Astrocyte (in vitro differentiated cells and primary cell): Measurements from ENCODE around the gene TRAFD1.

ENCODE experiments used
- CTCF ChIP-seq: IDR thresholded peaks from 2 replicates; pipeline ENCODE4 v1.5.1; 2011; ENCODE audit warnings: low read depth, mild to moderate bottlenecking, inconsistent platforms, low read length, moderate library complexity; ENCODE audit not compliant: insufficient read depth
- EZH2 ChIP-seq: IDR thresholded peaks from 2 replicates; pipeline ENCODE4 v1.6.1; 2012; ENCODE audit warnings: mild to moderate bottlenecking, low read length, inconsistent platforms; ENCODE audit not compliant: insufficient read depth

- TF ChIP-seq CTCF (no peak), EZH2 (no peak)
Measured at GRCh38 chr12:112103758-112104503, 21.4 kb upstream of the TRAFD1 start.
